ENCODE results near the gene ATPAF1.

GRCh38 chr1:46594063-46594462, 74.1 kb downstream of the ATPAF1 start:
- TF ChIP-seq EZH2phosphoT487 (IDR thresholded peaks at IDR 0.05; ENCODE audit: borderline replicate concordance, low read depth) (no peak), CTCF (IDR thresholded peaks at IDR 0.05) (no peak), RCOR1 (IDR thresholded peaks at IDR 0.05; ENCODE audit: low read length) (no peak), TAF1 (IDR thresholded peaks at IDR 0.05; ENCODE audit: borderline replicate concordance, low read depth, low read length) (no peak), RAD21 (IDR thresholded peaks at IDR 0.05; ENCODE audit: low read length) (no peak), POLR2AphosphoS5 (IDR thresholded peaks at IDR 0.05; ENCODE audit: low read depth, low read length) (no peak), MAX (IDR thresholded peaks at IDR 0.05; ENCODE audit: low read depth) (no peak)
- TF ChIP-seq, protein P1, sequence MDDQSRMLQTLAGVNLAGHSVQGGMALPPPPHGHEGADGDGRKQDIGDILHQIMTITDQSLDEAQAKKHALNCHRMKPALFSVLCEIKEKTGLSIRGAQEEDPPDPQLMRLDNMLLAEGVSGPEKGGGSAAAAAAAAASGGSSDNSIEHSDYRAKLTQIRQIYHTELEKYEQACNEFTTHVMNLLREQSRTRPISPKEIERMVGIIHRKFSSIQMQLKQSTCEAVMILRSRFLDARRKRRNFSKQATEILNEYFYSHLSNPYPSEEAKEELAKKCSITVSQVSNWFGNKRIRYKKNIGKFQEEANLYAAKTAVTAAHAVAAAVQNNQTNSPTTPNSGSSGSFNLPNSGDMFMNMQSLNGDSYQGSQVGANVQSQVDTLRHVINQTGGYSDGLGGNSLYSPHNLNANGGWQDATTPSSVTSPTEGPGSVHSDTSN (IDR thresholded peaks at IDR 0.05) = no peak
